ENCODE results near the gene FAM83B. TPM values are rescaled to one million over a fixed set of nuclear protein-coding genes. Genes with fewer than 3 reads are reported as not detected.

FAM83B gene
- total RNA-seq, 1 donor from 2014 or later = not detected

- no peaks in the 10 kb centered on the region for H3K27me3 Mint-ChIP-seq (ENCODE audit: unreplicated experiment)
- no peaks in the 10 kb centered on the region for H3K36me3 Mint-ChIP-seq (ENCODE audit: unreplicated experiment)
- DNase-seq = no peak
- no peaks in the 10 kb centered on the region for H3K4me1 Mint-ChIP-seq (ENCODE audit: low read depth, unreplicated experiment)
- TF ChIP-seq CTCF (IDR thresholded peaks at IDR 0.05; ENCODE audit: partially characterized antibody, unreplicated experiment) = no peak
- H3K4me3 Mint-ChIP-seq (ENCODE audit: unreplicated experiment) = no peak overlapping the region
- no peaks in the 10 kb centered on the region for H3K9me3 Mint-ChIP-seq (ENCODE audit: unreplicated experiment)
- no peak overlapping the region for H3K27ac Mint-ChIP-seq (ENCODE audit: unreplicated experiment)
Observed at GRCh38 chr6:54802775-54803634, 43.6 kb upstream of the FAM83B start.

GRCh38 chr6:54805077-54805476 is 41.5 kb upstream of the FAM83B start:
- no peak for DNase-seq
- no peak overlapping the region for H3K27ac Mint-ChIP-seq (ENCODE audit: unreplicated experiment)
- no peaks in the 10 kb centered on the region for H3K36me3 Mint-ChIP-seq (ENCODE audit: unreplicated experiment)
- no peak overlapping the region for H3K4me3 Mint-ChIP-seq (ENCODE audit: unreplicated experiment)
- TF ChIP-seq CTCF (IDR thresholded peaks at IDR 0.05; ENCODE audit: partially characterized antibody, unreplicated experiment) = no peak
- H3K4me1 Mint-ChIP-seq (ENCODE audit: low read depth, unreplicated experiment) = no peaks in the 10 kb centered on the region
- H3K27me3 Mint-ChIP-seq (ENCODE audit: unreplicated experiment) = no peaks in the 10 kb centered on the region
- H3K9me3 Mint-ChIP-seq (ENCODE audit: unreplicated experiment) = no peaks in the 10 kb centered on the region

- no peak overlapping the region for H3K27ac Mint-ChIP-seq (ENCODE audit: unreplicated experiment)
- H3K27me3 Mint-ChIP-seq (ENCODE audit: unreplicated experiment) = no peaks in the 10 kb centered on the region
- no peak for DNase-seq
- H3K4me1 Mint-ChIP-seq (ENCODE audit: low read depth, unreplicated experiment) = no peaks in the 10 kb centered on the region
- no peak overlapping the region for H3K4me3 Mint-ChIP-seq (ENCODE audit: unreplicated experiment)
- H3K36me3 Mint-ChIP-seq (ENCODE audit: unreplicated experiment) = no peaks in the 10 kb centered on the region
- no peak for TF ChIP-seq CTCF (IDR thresholded peaks at IDR 0.05; ENCODE audit: partially characterized antibody, unreplicated experiment)
- no peaks in the 10 kb centered on the region for H3K9me3 Mint-ChIP-seq (ENCODE audit: unreplicated experiment)
Observed at GRCh38 chr6:54810147-54810546, 36.4 kb upstream of the FAM83B start.

- Mint-ChIP-seq H3K9me3 (ENCODE audit: unreplicated experiment) (no peaks in the 10 kb centered on the region), H3K27ac (ENCODE audit: unreplicated experiment) (no peak overlapping the region), H3K36me3 (ENCODE audit: unreplicated experiment) (no peaks in the 10 kb centered on the region), H3K4me1 (ENCODE audit: low read depth, unreplicated experiment) (no peaks in the 10 kb centered on the region), H3K27me3 (ENCODE audit: unreplicated experiment) (peaks cover 3% of the 10 kb centered on the region), H3K4me3 (ENCODE audit: unreplicated experiment) (no peak overlapping the region)
- no peak for TF ChIP-seq CTCF (IDR thresholded peaks at IDR 0.05; ENCODE audit: partially characterized antibody, unreplicated experiment)
- DNase-seq = no peak
Observed at GRCh38 chr6:54813892-54814291, 32.7 kb upstream of the FAM83B start.

- peaks cover 3% of the 10 kb centered on the region for H3K27me3 Mint-ChIP-seq (ENCODE audit: unreplicated experiment)
- no peaks in the 10 kb centered on the region for H3K36me3 Mint-ChIP-seq (ENCODE audit: unreplicated experiment)
- no peak for TF ChIP-seq CTCF (IDR thresholded peaks at IDR 0.05; ENCODE audit: partially characterized antibody, unreplicated experiment)
- no peaks in the 10 kb centered on the region for H3K4me1 Mint-ChIP-seq (ENCODE audit: low read depth, unreplicated experiment)
- no peaks in the 10 kb centered on the region for H3K9me3 Mint-ChIP-seq (ENCODE audit: unreplicated experiment)
- H3K27ac Mint-ChIP-seq (ENCODE audit: unreplicated experiment) = no peak overlapping the region
- no peak overlapping the region for H3K4me3 Mint-ChIP-seq (ENCODE audit: unreplicated experiment)
- DNase-seq = no peak
Observed at GRCh38 chr6:54817236-54817635, 29.3 kb upstream of the FAM83B start.
